ENCODE data around the gene MOGAT2.

- TF ChIP-seq POLR2A (IDR thresholded peaks at IDR 0.05) (no peak), CTCF (IDR thresholded peaks at IDR 0.05) (no peak), EP300 (IDR thresholded peaks at IDR 0.05) (no peak), POLR2AphosphoS5 (IDR thresholded peaks at IDR 0.05) (no peak)
Observed at GRCh38 chr11:75716659-75717058, 979 bp upstream of the MOGAT2 start.

Data from suprapubic skin (tissue), 4 donors.